ENCODE results near the gene SLC22A17. TPM values are rescaled to one million over a fixed set of nuclear protein-coding genes. Genes with fewer than 3 reads are reported as not detected.

SLC22A17 gene
- total RNA-seq (2022; extraction: Qiagen RNA extraction; ENCODE audit: low read depth): 5.2 to 8.9 TPM (median 6.8 TPM) in 5 replicates

DNA sequence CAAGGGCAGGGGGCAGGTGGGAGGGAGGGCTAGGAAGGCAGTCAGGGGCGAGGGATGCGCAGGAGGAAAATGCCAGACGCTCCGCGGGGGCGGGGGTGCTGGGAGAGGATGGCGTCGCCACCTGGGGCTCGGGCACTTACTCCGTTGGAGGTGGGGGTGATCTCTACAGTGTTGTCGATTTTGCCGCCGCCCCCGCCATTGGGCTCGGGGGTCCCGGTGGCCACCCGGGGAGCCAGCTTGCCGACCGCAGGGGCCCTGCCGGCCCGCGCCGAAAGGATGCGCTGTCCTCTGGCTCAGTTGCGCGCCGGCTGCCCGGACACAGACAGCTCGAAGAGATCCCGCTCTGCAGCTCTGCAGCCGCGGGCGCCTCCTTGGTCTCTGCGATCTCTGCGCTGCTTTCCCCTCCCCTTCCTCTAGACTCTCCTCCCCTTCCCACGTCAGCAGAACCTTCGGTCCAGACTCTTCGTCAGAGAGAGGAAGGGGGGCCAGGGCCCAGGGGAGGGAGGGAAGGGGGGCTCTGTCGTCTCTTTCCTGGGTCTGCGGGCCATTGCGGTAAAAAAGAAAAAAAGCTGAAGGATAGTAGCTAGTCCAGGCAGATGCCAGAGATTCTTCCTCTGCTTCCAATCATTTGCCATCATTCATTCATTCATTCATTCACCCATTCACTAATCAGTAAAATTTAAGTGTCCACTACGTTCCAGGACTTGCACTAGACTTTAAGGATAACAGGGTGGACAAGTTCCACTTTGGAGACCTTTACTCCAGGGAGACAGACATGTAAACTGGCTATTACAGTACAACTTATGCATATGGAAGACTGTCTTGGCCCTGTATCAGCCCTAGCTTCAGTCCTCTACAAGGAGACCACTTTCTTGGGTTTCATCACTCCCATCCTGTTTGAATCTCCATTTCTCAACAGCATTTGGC, at the start of gene SLC22A17:
Gene SLC22A17, minus strand, starts transcription at position 382 of the 927 bp plus-strand sequence.

GRCh38 chr14:23376482-23377197, 24.0 kb upstream of the SLC22A17 start, which contains the start of gene CMTM5:
CMTM5 (plus strand) TSS chr14:23377046; CDS start chr14:23377252, 206 bp downstream.

GRCh38 chr14:23372509-23372908, 19.8 kb upstream of the SLC22A17 start, which contains the start of gene IL25:
IL25 (plus strand) TSS chr14:23372809.

GRCh38 chr14:23365036-23365731, 12.5 kb upstream of the SLC22A17 start, which contains the start of gene EFS:
EFS (minus strand) TSS chr14:23365172; CDS start chr14:23365025, 147 bp downstream.

DNA sequence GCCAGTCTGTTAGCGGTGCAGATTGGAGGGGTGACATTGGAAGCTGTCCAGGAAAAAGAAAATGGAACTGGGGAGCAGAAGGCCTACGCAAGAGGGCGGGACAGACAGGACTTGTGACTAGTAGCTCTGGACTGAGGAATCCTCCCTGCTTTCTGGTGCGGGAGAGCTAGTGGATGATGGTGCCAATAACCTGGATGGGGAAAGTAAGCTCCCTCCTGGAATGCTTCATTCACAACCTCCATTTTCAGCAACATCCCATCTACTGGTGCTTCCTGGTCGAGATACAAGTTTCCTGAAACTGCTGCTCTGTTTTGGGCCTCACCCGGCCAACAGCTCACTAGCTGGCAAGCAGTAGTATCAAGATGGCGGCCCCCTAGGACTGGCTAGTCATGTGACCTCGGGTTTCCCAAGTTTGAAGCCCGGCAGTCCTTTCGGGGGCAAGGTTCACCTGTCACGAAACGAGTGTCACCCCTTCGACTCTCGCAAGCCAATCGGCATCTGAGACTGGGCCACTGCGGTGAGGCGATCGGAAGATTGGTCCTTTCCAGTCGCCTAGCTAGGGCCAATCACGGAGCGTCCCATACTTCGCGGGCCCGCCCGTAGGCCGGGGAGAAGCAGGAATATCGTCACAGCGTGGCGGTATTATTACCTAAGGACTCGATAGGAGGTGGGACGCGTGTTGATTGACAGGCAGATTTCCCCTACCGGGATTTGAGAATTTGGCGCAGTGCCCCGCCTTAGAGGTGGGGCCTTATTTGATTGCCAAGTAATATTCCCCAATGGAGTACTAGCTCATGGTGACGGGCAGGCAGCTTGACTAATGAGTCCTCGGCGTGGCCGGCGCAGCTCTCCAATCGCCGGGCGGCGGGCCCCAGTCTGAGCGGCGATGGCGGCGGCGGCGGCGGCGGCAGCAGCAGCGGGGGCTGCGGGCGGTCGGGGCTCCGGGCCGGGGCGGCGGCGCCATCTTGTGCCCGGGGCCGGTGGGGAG, 31.8 kb downstream of the SLC22A17 start, which contains the start of gene PABPN1:
Gene PABPN1, plus strand, starts transcription at position 874 of the 988 bp plus-strand sequence. Its CDS starts 13 bp downstream, at position 887.

GRCh38 chr14:23306412-23307145, 46.1 kb downstream of the SLC22A17 start, which contains the start of gene BCL2L2:
BCL2L2 (plus strand) TSS chr14:23306833; CDS start chr14:23307768, 935 bp downstream.

GRCh38 chr14:23302290-23303225, 50.1 kb downstream of the SLC22A17 start, which contains the start of gene PPP1R3E:
PPP1R3E (minus strand) TSS chr14:23302859; CDS start chr14:23302576, 283 bp downstream.

Other genes with a start within 250 kb of the SLC22A17 start
- gene CIROP, start 247.9 kb downstream of the SLC22A17 start, total RNA-seq (2022; extraction: Qiagen RNA extraction; ENCODE audit: low read depth): not detected in 5 replicates
- gene CEBPE, start 233.6 kb downstream of the SLC22A17 start, total RNA-seq (2022; extraction: Qiagen RNA extraction; ENCODE audit: low read depth): not detected in 5 replicates
- gene SLC7A8, start 169.2 kb downstream of the SLC22A17 start, total RNA-seq (2022; extraction: Qiagen RNA extraction; ENCODE audit: low read depth): 0.27 to 0.80 TPM (median 0.55 TPM) in 5 replicates
- gene RNF212B, start 115.0 kb downstream of the SLC22A17 start, total RNA-seq (2022; extraction: Qiagen RNA extraction; ENCODE audit: low read depth): not detected in 5 replicates
- gene HOMEZ, start 66.8 kb downstream of the SLC22A17 start, total RNA-seq (2022; extraction: Qiagen RNA extraction; ENCODE audit: low read depth): 6.8 to 9.3 TPM (median 7.4 TPM) in 5 replicates
- gene PPP1R3E, start 50.0 kb downstream of the SLC22A17 start, total RNA-seq (2022; extraction: Qiagen RNA extraction; ENCODE audit: low read depth): 3.5 to 6.1 TPM (median 4.6 TPM) in 5 replicates
- 18.6 to 22.7 TPM (median 21.0 TPM) in 5 replicates for gene BCL2L2, start 46.1 kb downstream of the SLC22A17 start, total RNA-seq (2022; extraction: Qiagen RNA extraction; ENCODE audit: low read depth)
- gene PABPN1, start 31.4 kb downstream of the SLC22A17 start, total RNA-seq (2022; extraction: Qiagen RNA extraction; ENCODE audit: low read depth): 133 to 164 TPM (median 158 TPM) in 5 replicates
- gene EFS, start 12.3 kb upstream of the SLC22A17 start, total RNA-seq (2022; extraction: Qiagen RNA extraction; ENCODE audit: low read depth): not detected in 5 replicates
- gene IL25, start 19.9 kb upstream of the SLC22A17 start, total RNA-seq (2022; extraction: Qiagen RNA extraction; ENCODE audit: low read depth): not detected in 5 replicates
- gene CMTM5, start 24.2 kb upstream of the SLC22A17 start, total RNA-seq (2022; extraction: Qiagen RNA extraction; ENCODE audit: low read depth): not detected in 5 replicates
- gene MYH6, start 55.4 kb upstream of the SLC22A17 start, total RNA-seq (2022; extraction: Qiagen RNA extraction; ENCODE audit: low read depth): not detected in 5 replicates
- not detected in 5 replicates for gene MYH7, start 82.8 kb upstream of the SLC22A17 start, total RNA-seq (2022; extraction: Qiagen RNA extraction; ENCODE audit: low read depth)
- 58.7 to 78.0 TPM (median 71.2 TPM) in 5 replicates for gene NGDN, start 116.8 kb upstream of the SLC22A17 start, total RNA-seq (2022; extraction: Qiagen RNA extraction; ENCODE audit: low read depth)
- gene ZFHX2, start 198.9 kb upstream of the SLC22A17 start, total RNA-seq (2022; extraction: Qiagen RNA extraction; ENCODE audit: low read depth): 0.88 to 2.1 TPM (median 1.2 TPM) in 5 replicates
- 11.8 to 13.8 TPM (median 12.7 TPM) in 5 replicates for gene THTPA, start 203.4 kb upstream of the SLC22A17 start, total RNA-seq (2022; extraction: Qiagen RNA extraction; ENCODE audit: low read depth)
- gene AP1G2, start 214.9 kb upstream of the SLC22A17 start, total RNA-seq (2022; extraction: Qiagen RNA extraction; ENCODE audit: low read depth): 37.1 to 49.3 TPM (median 44.3 TPM) in 5 replicates
- 0.03 TPM in 3 of 5 replicates, not detected in the others for gene JPH4, start 225.9 kb upstream of the SLC22A17 start, total RNA-seq (2022; extraction: Qiagen RNA extraction; ENCODE audit: low read depth)

Measured in A549 treated with RU486 at 1 μM for 4 hours (cell line).